Measurements from ENCODE around the gene PRKRIP1. TPM values are rescaled to one million over a fixed set of nuclear protein-coding genes. Genes with fewer than 3 reads are reported as not detected.

The PRKRIP1 gene
- total RNA-seq, 1 experiment from 2014 or later, result 38.8 TPM

- H3K27ac Mint-ChIP-seq, result no peak overlapping the region
- no peaks in the 10 kb centered on the region for H4K20me1 ChIP-seq (ENCODE audit: control insufficient read depth, insufficient read depth, insufficient read length)
- H3K23me2 ChIP-seq (ENCODE audit: insufficient read length, low read depth, low read length, poor library complexity, severe bottlenecking), result no peaks in the 10 kb centered on the region
- no peak overlapping the region for H2BK5ac ChIP-seq (ENCODE audit: insufficient read length, low read length)
- H2BK12ac ChIP-seq (ENCODE audit: insufficient read length, low read depth, low read length), result no peak overlapping the region
- no peak overlapping the region for H3K4me2 ChIP-seq (ENCODE audit: insufficient read depth, insufficient read length, low read length)
- DNase-seq, result no peak
- H3K4me1 ChIP-seq (ENCODE audit: insufficient read depth, low read length), result no peaks in the 10 kb centered on the region
- H3K4ac ChIP-seq (ENCODE audit: low read depth, low read length), result no peak overlapping the region
- H3K23ac ChIP-seq (ENCODE audit: insufficient read length, low read depth, low read length), result no peak overlapping the region
- no peak overlapping the region for H4K91ac ChIP-seq (ENCODE audit: insufficient read length, low read depth, low read length)
- H3K79me1 ChIP-seq (ENCODE audit: insufficient read depth, low read depth, low read length, poor library complexity, severe bottlenecking), result no peaks in the 10 kb centered on the region
- H2BK120ac ChIP-seq (ENCODE audit: low read depth, low read length, poor library complexity, severe bottlenecking), result no peak overlapping the region
- no peak overlapping the region for H3T11ph ChIP-seq (ENCODE audit: low read length)
- H3K9me3 ChIP-seq (ENCODE audit: control insufficient read depth, low read depth, low read length), result no peaks in the 10 kb centered on the region
- no peak overlapping the region for H3K4me3 Mint-ChIP-seq
- H3K56ac ChIP-seq (ENCODE audit: insufficient read length, low read depth, low read length), result no peak overlapping the region
- no peak for TF ChIP-seq CTCF (conservative IDR thresholded peaks at IDR 0.05)
- no peak overlapping the region for H3K9ac ChIP-seq (ENCODE audit: extremely low read depth, insufficient read length, low read length)
- H2AFZ ChIP-seq (ENCODE audit: low read length), result no peak overlapping the region
- peaks cover 10 to 18% of the 10 kb centered on the region in 2 experiments for H3K4me1 Mint-ChIP-seq
- no peaks in the 10 kb centered on the region for H3K9me3 Mint-ChIP-seq
- H4K8ac ChIP-seq (replicated peaks; ENCODE audit: insufficient read length, low read depth, low read length), result no peak overlapping the region
- peaks cover 20 to 63% (median 57%) of the 10 kb centered on the region in 3 experiments for H3K36me3 Mint-ChIP-seq (ENCODE audit: insufficient read depth in 1 of 3, low read depth in 3 of 3)
- H3K27me3 ChIP-seq (ENCODE audit: insufficient read depth, low read length), result no peaks in the 10 kb centered on the region
- no peak overlapping the region for H2AK5ac ChIP-seq (ENCODE audit: insufficient read length, low read length)
- no peaks in the 10 kb centered on the region for H3K27me3 Mint-ChIP-seq (ENCODE audit: low read depth)
- H3K27ac ChIP-seq (ENCODE audit: insufficient read length, low read depth, low read length), result no peak overlapping the region
- no peak overlapping the region for H2BK15ac ChIP-seq (ENCODE audit: low read depth, low read length)
- H3K79me2 ChIP-seq (ENCODE audit: insufficient read depth, low read length), result no peaks in the 10 kb centered on the region
- no CpG with 5 or more reads among the region's 10 CpGs for WGBS (ENCODE audit: extremely low coverage, insufficient read length, low lambda C conversion rate)
- no peak overlapping the region for H3K18ac ChIP-seq (ENCODE audit: insufficient read length, low read depth, low read length)
- H4K5ac ChIP-seq (ENCODE audit: insufficient read length, low read depth, low read length), result no peak overlapping the region
- H2BK20ac ChIP-seq (ENCODE audit: low read depth, low read length, poor library complexity, severe bottlenecking), result no peak overlapping the region
- no peak overlapping the region for H3K14ac ChIP-seq (ENCODE audit: insufficient read depth, low read length)
Observed at GRCh38 chr7:102421706-102422240, 25.6 kb downstream of the PRKRIP1 start.

All from H9 (cell line).